Caco-2 (cell line): ENCODE results near the gene LIMS1. TPM values are rescaled to one million over a fixed set of nuclear protein-coding genes. Genes with fewer than 3 reads are reported as not detected.
A peak's percentile ranks its signal among the peaks of the same experiment; 100 is the strongest.

Source experiments
- BruUV-seq: library from RNA; stranded (reverse); fragments of 400-500 nt; replicated peaks from 2 replicates; lab custom pipeline; 2021; lab: Mats Ljungman, UMichigan
- CTCF ChIA-PET: fragments of 300-600 bp; sonication (Branson Sonifier 250); formaldehyde crosslinking; loops from one replicate; lab custom pipeline; 2022; ENCODE audit warnings: antibody characterized with exemption; lab: Charles Lee
- POLR2A ChIA-PET: fragments of 300-600 bp; sonication (Branson Sonifier 250); formaldehyde crosslinking; loops from one replicate; lab custom pipeline; 2022; ENCODE audit warnings: antibody characterized with exemption; lab: Charles Lee
- DNase-seq, 2 experiments: peaks; one replicate each; pipeline versions ENCODE4 v3.0.0 to v3.0.0-alpha.2; 2020 to 2022
- H3K27me3 ChIP-seq: replicated peaks from 2 replicates; pipeline ENCODE4 v1.6.0; 2011; ENCODE audit warnings: low read length; ENCODE audit not compliant: control insufficient read depth, insufficient read depth
- H3K36me3 ChIP-seq: 2 replicates; pipeline ENCODE4 v1.5.1; 2011; ENCODE audit warnings: low read length; ENCODE audit not compliant: control insufficient read depth, insufficient read depth
- H3K4me1 ChIP-seq: fragments of 250-450 bp; sonication (Bioruptor Pico); 2 replicates; pipeline ENCODE4 v1.5.1; 2020; ENCODE audit warnings: mild to moderate bottlenecking
- H3K4me3 ChIP-seq: 2 replicates; pipeline ENCODE4 v1.5.1; 2011; ENCODE audit warnings: low read depth, mild to moderate bottlenecking, control low read depth, low read length
- H3K9me3 ChIP-seq: fragments of 250-450 bp; sonication (Bioruptor Pico); 2 replicates; pipeline ENCODE4 v1.5.1; 2020; ENCODE audit warnings: mild to moderate bottlenecking, moderate library complexity
- H3K27ac Mint-ChIP-seq: one replicate; pipeline ENCODE4 v1.8.0; 2022; ENCODE audit warnings: mixed read lengths; ENCODE audit not compliant: unreplicated experiment
- H3K27me3 Mint-ChIP-seq: one replicate; pipeline ENCODE4 v1.8.0; 2022; ENCODE audit warnings: mixed read lengths; ENCODE audit not compliant: insufficient read depth, unreplicated experiment
- H3K36me3 Mint-ChIP-seq: one replicate; pipeline ENCODE4 v1.8.0; 2022; ENCODE audit warnings: mild to moderate bottlenecking, mixed read lengths; ENCODE audit not compliant: insufficient read depth, unreplicated experiment
- H3K4me1 Mint-ChIP-seq: one replicate; pipeline ENCODE4 v1.8.0; 2022; ENCODE audit warnings: low read depth, mixed read lengths; ENCODE audit not compliant: unreplicated experiment
- H3K4me3 Mint-ChIP-seq: one replicate; pipeline ENCODE4 v1.8.0; 2022; ENCODE audit warnings: mild to moderate bottlenecking, moderate library complexity, mixed read lengths; ENCODE audit not compliant: unreplicated experiment
- H3K9me3 Mint-ChIP-seq: one replicate; pipeline ENCODE4 v1.8.0; 2022; ENCODE audit warnings: mixed read lengths; ENCODE audit not compliant: unreplicated experiment
- intact Hi-C: fragments of 100-400 bp; cut with micrococcal nuclease; formaldehyde crosslinking; loops from one replicate; pipeline ENCODE4 v1.10.0; 2022; ENCODE audit not compliant: unreplicated experiment
- total RNA-seq: library from RNA; stranded (reverse); gene quantifications from 2 replicates; pipeline ENCODE4 v1.2.3, GENCODE V29; 2022
- TF ChIP-seq, protein P1 (sequence below), 2 experiments: fragments of 200-600 bp in 1 of 2; IDR thresholded peaks; 1 replicate in 1 of 2; 2 replicates in 1 of 2; pipeline versions ENCODE4 v1.5.1 to v1.8.0; 2011 to 2022; ENCODE audit warnings: antibody characterized with exemption in 1 of 2, control low read depth in 1 of 2, inconsistent platforms in 1 of 2, low read depth in 1 of 2, low read length in 1 of 2, mild to moderate bottlenecking in 1 of 2, moderate library complexity in 1 of 2; ENCODE audit not compliant: insufficient read depth in 1 of 2, severe bottlenecking in 1 of 2, unreplicated experiment in 1 of 2

The LIMS1 gene
- total RNA-seq, 1 experiment from 2014 or later = 75.2 TPM

DNA sequence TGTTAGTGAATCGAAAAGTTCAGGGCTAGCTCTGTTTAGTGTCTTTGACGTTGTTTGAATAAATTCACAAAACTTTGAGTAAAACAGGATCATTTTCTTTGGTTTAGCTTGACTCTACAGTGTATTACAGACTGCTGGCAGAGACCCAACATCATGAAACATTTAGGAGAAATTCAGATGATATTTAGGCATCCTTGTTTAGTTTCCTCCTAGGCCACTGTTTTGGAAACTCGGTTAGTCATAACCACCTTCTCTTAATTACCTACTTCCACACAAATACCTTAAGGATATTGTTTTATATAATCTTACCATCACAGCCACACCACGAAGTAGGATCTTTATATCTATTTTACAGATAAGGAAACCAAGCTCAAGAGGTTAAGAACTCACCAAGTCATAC lies 7.8 kb downstream of the LIMS1 start:
- H3K9me3 Mint-ChIP-seq = no peaks in the 10 kb centered on the region
- H3K4me1 Mint-ChIP-seq = peaks cover 47% of the 10 kb centered on the region
- Histone ChIP-seq H3K27me3 (no peaks in the 10 kb centered on the region), H3K4me1 (peaks cover 34% of the 10 kb centered on the region), H3K4me3 (no peak overlapping the region), H3K9me3 (no peaks in the 10 kb centered on the region), H3K36me3 (no peaks in the 10 kb centered on the region; the same call in 1 of the 2 replicates)
- peak overlapping the region; percentile 71 for H3K27ac Mint-ChIP-seq
- TF ChIP-seq, protein P1, sequence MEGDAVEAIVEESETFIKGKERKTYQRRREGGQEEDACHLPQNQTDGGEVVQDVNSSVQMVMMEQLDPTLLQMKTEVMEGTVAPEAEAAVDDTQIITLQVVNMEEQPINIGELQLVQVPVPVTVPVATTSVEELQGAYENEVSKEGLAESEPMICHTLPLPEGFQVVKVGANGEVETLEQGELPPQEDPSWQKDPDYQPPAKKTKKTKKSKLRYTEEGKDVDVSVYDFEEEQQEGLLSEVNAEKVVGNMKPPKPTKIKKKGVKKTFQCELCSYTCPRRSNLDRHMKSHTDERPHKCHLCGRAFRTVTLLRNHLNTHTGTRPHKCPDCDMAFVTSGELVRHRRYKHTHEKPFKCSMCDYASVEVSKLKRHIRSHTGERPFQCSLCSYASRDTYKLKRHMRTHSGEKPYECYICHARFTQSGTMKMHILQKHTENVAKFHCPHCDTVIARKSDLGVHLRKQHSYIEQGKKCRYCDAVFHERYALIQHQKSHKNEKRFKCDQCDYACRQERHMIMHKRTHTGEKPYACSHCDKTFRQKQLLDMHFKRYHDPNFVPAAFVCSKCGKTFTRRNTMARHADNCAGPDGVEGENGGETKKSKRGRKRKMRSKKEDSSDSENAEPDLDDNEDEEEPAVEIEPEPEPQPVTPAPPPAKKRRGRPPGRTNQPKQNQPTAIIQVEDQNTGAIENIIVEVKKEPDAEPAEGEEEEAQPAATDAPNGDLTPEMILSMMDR (IDR thresholded peaks at IDR 0.05; ENCODE audit: insufficient read depth in 1 of 2, low read depth in 1 of 2, low read length in 1 of 2, severe bottlenecking in 1 of 2, unreplicated experiment in 1 of 2) = no peak
- intact Hi-C loops = no loop called here
- CTCF ChIA-PET = interaction anchor here (0.6 to 2.0 kb wide), 2 partner anchors 94 to 107 kb away, joined by 3 to 6 read pairs; no protein-coding TSS in a partner anchor
- POLR2A ChIA-PET = interaction anchor here (0.7 kb wide), 1 partner anchor 36 kb away, joined by 5 read pairs; no protein-coding TSS in a partner anchor
- no peak for DNase-seq
- H3K4me3 Mint-ChIP-seq = no peak overlapping the region
- H3K27me3 Mint-ChIP-seq = no peaks in the 10 kb centered on the region
- H3K36me3 Mint-ChIP-seq = peaks cover 9% of the 10 kb centered on the region
- BruUV-seq = no TSS peak

DNA sequence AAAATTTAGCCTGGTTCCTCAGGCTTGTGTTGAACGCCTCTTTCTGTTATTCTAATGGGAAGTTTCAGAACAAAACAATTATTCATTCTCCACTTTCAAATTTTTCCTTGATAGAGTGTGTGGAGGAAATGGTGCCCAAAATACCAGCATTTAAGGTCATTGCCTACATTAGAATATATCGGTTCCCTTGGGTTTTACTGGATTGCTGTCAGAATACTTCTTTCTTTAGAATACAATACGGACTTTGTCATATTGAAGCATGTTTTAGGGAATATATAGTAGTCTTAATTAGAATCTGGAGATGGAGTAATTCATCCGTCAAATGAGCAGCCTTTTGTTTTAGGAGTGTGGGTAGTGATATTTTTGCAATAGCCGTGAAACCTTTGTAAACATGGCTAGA lies 13.3 kb downstream of the LIMS1 start:
- intact Hi-C loops = no loop called here
- H3K4me1 Mint-ChIP-seq = peaks cover 4% of the 10 kb centered on the region
- Histone ChIP-seq H3K4me3 (no peak overlapping the region), H3K36me3 (no peaks in the 10 kb centered on the region; the same call in 1 of the 2 replicates), H3K9me3 (no peaks in the 10 kb centered on the region), H3K27me3 (no peaks in the 10 kb centered on the region), H3K4me1 (no peaks in the 10 kb centered on the region)
- no TSS peak for BruUV-seq
- H3K27me3 Mint-ChIP-seq = no peaks in the 10 kb centered on the region
- H3K4me3 Mint-ChIP-seq = no peak overlapping the region
- H3K9me3 Mint-ChIP-seq = no peaks in the 10 kb centered on the region
- TF ChIP-seq, protein P1 (IDR thresholded peaks at IDR 0.05; ENCODE audit: insufficient read depth in 1 of 2, low read depth in 1 of 2, low read length in 1 of 2, severe bottlenecking in 1 of 2, unreplicated experiment in 1 of 2) = no peak
- ChIA-PET POLR2A (no interaction called here), CTCF (no interaction called here)
- no peaks in the 10 kb centered on the region for H3K36me3 Mint-ChIP-seq
- no peak for DNase-seq
- H3K27ac Mint-ChIP-seq = no peak overlapping the region

DNA sequence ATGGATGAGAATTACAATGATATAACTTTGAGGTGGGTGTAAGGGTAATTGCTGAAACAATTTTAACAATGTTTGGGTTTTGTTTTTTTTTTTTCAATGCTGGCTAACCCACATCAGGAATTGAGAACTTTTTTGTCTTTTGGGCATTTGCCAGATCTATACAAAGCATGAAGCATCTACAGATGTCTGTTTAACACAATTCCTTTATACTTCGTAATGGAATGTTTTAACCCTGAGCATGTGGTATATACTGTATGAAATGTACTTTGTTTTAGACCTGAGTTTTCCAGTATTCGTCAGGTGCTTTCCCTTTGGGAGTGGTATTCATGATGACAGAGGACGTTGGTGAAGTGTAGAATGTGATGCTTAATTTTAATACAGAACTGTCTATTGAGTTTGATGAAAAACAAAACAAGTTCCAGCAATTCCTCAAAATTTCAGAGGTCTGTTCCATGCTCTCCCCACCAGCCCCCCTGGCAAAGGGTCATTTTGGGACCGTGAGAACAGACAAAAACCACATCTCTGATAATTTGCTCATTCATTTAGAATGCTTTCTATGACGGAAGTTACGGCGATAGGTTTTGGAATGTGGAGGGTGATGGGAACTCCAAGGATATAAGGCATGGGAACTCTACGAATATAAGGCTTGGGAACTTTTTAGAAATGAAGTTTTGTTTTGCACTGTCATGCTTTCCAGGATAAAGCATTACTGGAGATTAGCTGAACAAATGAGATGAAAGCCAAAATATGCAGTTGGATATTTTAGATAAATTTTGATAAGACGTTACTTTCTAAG lies 14.1 kb downstream of the LIMS1 start:
- no TSS peak for BruUV-seq
- H3K4me3 ChIP-seq = no peak overlapping the region
- no peak for DNase-seq
- Mint-ChIP-seq H3K4me3 (no peak overlapping the region), H3K27me3 (no peaks in the 10 kb centered on the region), H3K36me3 (no peaks in the 10 kb centered on the region), H3K4me1 (no peaks in the 10 kb centered on the region), H3K27ac (no peak overlapping the region), H3K9me3 (no peaks in the 10 kb centered on the region)
- no peaks in the 10 kb centered on the region for H3K36me3 ChIP-seq
- POLR2A ChIA-PET = no interaction called here
- CTCF ChIA-PET = interaction anchor here (1.2 kb wide), 1 partner anchor 35 kb away, joined by 3 read pairs; no protein-coding TSS in a partner anchor
- intact Hi-C loops = no loop called here
- no peaks in the 10 kb centered on the region for H3K27me3 ChIP-seq
- TF ChIP-seq, protein P1 (IDR thresholded peaks at IDR 0.05; ENCODE audit: insufficient read depth in 1 of 2, low read depth in 1 of 2, low read length in 1 of 2, severe bottlenecking in 1 of 2, unreplicated experiment in 1 of 2) = no peak
- H3K4me1 ChIP-seq = no peaks in the 10 kb centered on the region
- no peaks in the 10 kb centered on the region for H3K9me3 ChIP-seq
